ENCODE data around the gene SENP6.

DNA sequence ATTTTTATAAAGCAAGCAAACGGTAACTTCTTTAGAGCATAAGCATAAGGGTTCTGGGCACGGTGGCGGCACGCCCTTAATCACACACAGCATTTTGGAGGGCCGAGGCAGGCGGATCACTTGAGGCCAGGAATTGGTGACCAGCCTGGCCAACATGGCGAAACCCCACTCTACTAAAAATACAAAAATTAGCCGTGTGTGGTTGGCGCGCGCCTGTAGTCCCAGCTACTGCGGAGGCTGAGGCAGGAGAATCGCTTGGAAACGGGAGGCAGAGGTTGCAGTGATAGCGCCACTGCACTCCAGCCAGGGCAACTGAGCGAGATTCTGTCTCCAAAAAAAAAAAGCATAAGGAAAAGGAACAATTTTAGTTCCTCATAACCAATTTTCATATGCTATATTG lies 2.6 kb downstream of the SENP6 start:
- TF ChIP-seq GATA2 (IDR thresholded peaks at IDR 0.05; ENCODE audit: low read depth, low read length): no peak
- TF ChIP-seq GATA3 (IDR thresholded peaks at IDR 0.05; ENCODE audit: low read depth, low read length): no peak
